ENCODE data around the gene GRIN2A. TPM values are rescaled to one million over a fixed set of nuclear protein-coding genes. Genes with fewer than 3 reads are reported as not detected.

GRIN2A gene
- total and polyA plus RNA-seq, 2 of the 8 experiments (the other 6 are each of a cell fraction or from before 2014, with no cell fraction given), result 0.18 to 1.8 TPM

DNA sequence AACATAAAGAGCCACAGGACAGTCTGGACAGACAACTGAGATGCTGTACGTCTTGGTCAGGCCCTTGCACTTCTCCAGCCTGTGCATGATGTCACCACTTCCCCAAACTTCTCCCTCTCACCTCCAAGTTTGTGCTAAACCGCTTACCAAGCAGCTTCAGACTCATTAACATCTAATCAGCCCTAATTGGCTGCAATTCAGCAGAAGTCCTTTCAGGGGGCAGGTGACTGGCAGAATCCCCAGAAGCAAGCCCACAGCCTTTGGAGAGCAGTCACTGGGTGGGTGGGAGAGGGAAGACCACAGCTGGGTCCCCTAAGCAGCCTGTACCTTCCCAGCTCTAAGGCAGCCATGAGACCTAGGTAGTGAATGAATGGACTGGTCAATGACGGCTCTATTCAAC, 161.4 kb downstream of the GRIN2A start:
- Histone ChIP-seq H3K9me3 (ENCODE audit: insufficient read depth in 2 of 2, low read depth in 1 of 2, low read length in 1 of 2) (no peaks in the 10 kb centered on the region), H2AFZ (ENCODE audit: low read length) (no peak overlapping the region), H2AK5ac (ENCODE audit: low read depth, low read length) (no peak overlapping the region), H4K20me1 (replicated peaks in 1 of 2; ENCODE audit: control insufficient read depth in 1 of 2, insufficient read depth in 2 of 2, low read length in 2 of 2) (no peaks in the 10 kb centered on the region), H2BK20ac (ENCODE audit: low read length) (0 out of 2 replicates have a peak overlapping the region, but pooled peaks have one; percentile 13), H3K79me1 (ENCODE audit: low read depth, low read length) (no peaks in the 10 kb centered on the region), H2BK15ac (ENCODE audit: low read length) (no peak overlapping the region), H3K36me3 (ENCODE audit: control insufficient read depth in 2 of 4, insufficient read depth in 4 of 4, low read length in 3 of 4) (no peaks in the 10 kb centered on the region), H3K56ac (replicated peaks; ENCODE audit: insufficient read length, low read depth, low read length) (no peak overlapping the region), H3K79me2 (ENCODE audit: control insufficient read depth in 1 of 2, insufficient read depth in 2 of 2, low read length in 2 of 2) (no peaks in the 10 kb centered on the region), H2BK120ac (replicated peaks; ENCODE audit: low read depth, low read length) (no peak overlapping the region), H2BK5ac (ENCODE audit: low read depth, low read length) (no peak overlapping the region), H4K91ac (replicated peaks; ENCODE audit: insufficient read length, low read length) (no peak overlapping the region), H3K14ac (ENCODE audit: insufficient read length) (no peak overlapping the region), H3K23me2 (ENCODE audit: low read depth, low read length) (no peaks in the 10 kb centered on the region), H3K4me1 (replicated peaks in 1 of 4; ENCODE audit: control insufficient read depth in 3 of 4, insufficient read depth in 4 of 4, low read length in 3 of 4) (no peaks in the 10 kb centered on the region), H3K4ac (replicated peaks; ENCODE audit: insufficient read length, low read depth, low read length) (no peak overlapping the region), H2BK12ac (ENCODE audit: low read depth, low read length) (no peak overlapping the region), H3K4me2 (ENCODE audit: insufficient read depth in 1 of 2, low read depth in 2 of 2, low read length in 2 of 2) (no peak overlapping the region), H3K27ac (ENCODE audit: low read depth, low read length) (no peak overlapping the region), H3K27me3 (replicated peaks in 1 of 4; ENCODE audit: control insufficient read depth in 3 of 4, extremely low read depth in 1 of 4, insufficient read depth in 3 of 4, low read length in 3 of 4) (no peaks in the 10 kb centered on the region), H3K23ac (ENCODE audit: insufficient read length) (no peak overlapping the region), H3K4me3 (ENCODE audit: extremely low read depth in 1 of 4, insufficient read depth in 2 of 4, low read depth in 3 of 4, low read length in 4 of 4) (no peak overlapping the region), H4K8ac (ENCODE audit: extremely low read depth, insufficient read depth, low read length) (no peak overlapping the region), H3K18ac (ENCODE audit: extremely low read depth, low read length) (no peak overlapping the region), H4K5ac (ENCODE audit: insufficient read length, low read depth, low read length) (no peak overlapping the region), H3K9ac (replicated peaks in 1 of 4; ENCODE audit: extremely low read depth in 1 of 4, low read depth in 3 of 4, low read length in 3 of 4) (no peak overlapping the region)
- no peak for TF ChIP-seq TAF1 (IDR thresholded peaks at IDR 0.05; ENCODE audit: low read depth, low read length)
- TF ChIP-seq FOSL1 (IDR thresholded peaks at IDR 0.05; ENCODE audit: insufficient read depth, low read depth, low read length), result no peak
- TF ChIP-seq BACH1 (IDR thresholded peaks at IDR 0.05; ENCODE audit: low read length), result no peak
- DNase-seq (ENCODE audit: low read depth in 1 of 2, low spot score in 2 of 2) (no peak), FAIRE-seq (no peak)
- CTCF ChIA-PET (ENCODE audit: partially characterized antibody), result interaction anchor here (0.9 to 1.2 kb wide), 2 partner anchors 160 to 419 kb away, joined by 3 to 4 read pairs; no protein-coding TSS in a partner anchor
- 75% methylated on average over 3 of the region's 3 CpGs; no CpG with 5 or more reads in 1 of the 2 experiments for WGBS, 2 experiments (ENCODE audit: extremely low coverage in 1 of 2, insufficient coverage in 1 of 2, insufficient read length in 1 of 2, insufficient replicate concordance in 2 of 2, low coverage in 1 of 2, low lambda C conversion rate in 2 of 2, missing lambda C conversion rate in 1 of 2)
- POLR2A ChIA-PET (ENCODE audit: partially characterized antibody), result no interaction called here
